ENCODE results near the gene CEP89. TPM values are rescaled to one million over a fixed set of nuclear protein-coding genes. Genes with fewer than 3 reads are reported as not detected.

CEP89 gene
- total RNA-seq, 1 experiment from 2014 or later = 14.5 TPM

- Histone ChIP-seq H3K4me1 (no peaks in the 10 kb centered on the region), H3K4me3 (ENCODE audit: low read depth, low read length) (no peak overlapping the region), H3K36me3 (ENCODE audit: control insufficient read depth, insufficient read depth, low read length) (no peaks in the 10 kb centered on the region), H3K9me3 (no peaks in the 10 kb centered on the region), H3K27me3 (replicated peaks; ENCODE audit: control insufficient read depth, insufficient read depth, low read length) (no peaks in the 10 kb centered on the region)
- Mint-ChIP-seq H3K27ac (ENCODE audit: unreplicated experiment) (no peak overlapping the region), H3K27me3 (ENCODE audit: insufficient read depth, unreplicated experiment) (no peaks in the 10 kb centered on the region), H3K4me3 (ENCODE audit: unreplicated experiment) (no peak overlapping the region), H3K4me1 (ENCODE audit: low read depth, unreplicated experiment) (no peaks in the 10 kb centered on the region), H3K36me3 (ENCODE audit: insufficient read depth, unreplicated experiment) (no peaks in the 10 kb centered on the region), H3K9me3 (ENCODE audit: unreplicated experiment) (no peaks in the 10 kb centered on the region)
- ChIA-PET CTCF (no interaction called here), POLR2A (no interaction called here)
- no TSS peak for BruUV-seq (replicated peaks)
- intact Hi-C loops (cut with micrococcal nuclease; ENCODE audit: unreplicated experiment) = no loop called here
- DNase-seq = no peak
- TF ChIP-seq CTCF (IDR thresholded peaks at IDR 0.05; ENCODE audit: insufficient read depth in 1 of 2, low read depth in 1 of 2, low read length in 1 of 2, severe bottlenecking in 1 of 2, unreplicated experiment in 1 of 2) = no peak
These were observed 35.7 kb downstream of the CEP89 start for GRCh38 chr19:32936065-32936464.

GRCh38 chr19:32935629-32936028 is 36.1 kb downstream of the CEP89 start:
- BruUV-seq (replicated peaks) = no TSS peak

GRCh38 chr19:32933571-32933970 is 38.2 kb downstream of the CEP89 start:
- Mint-ChIP-seq H3K36me3 (ENCODE audit: insufficient read depth, unreplicated experiment) (peaks cover 4% of the 10 kb centered on the region), H3K9me3 (ENCODE audit: unreplicated experiment) (peaks cover 5% of the 10 kb centered on the region), H3K4me1 (ENCODE audit: low read depth, unreplicated experiment) (no peaks in the 10 kb centered on the region), H3K27me3 (ENCODE audit: insufficient read depth, unreplicated experiment) (no peaks in the 10 kb centered on the region), H3K27ac (ENCODE audit: unreplicated experiment) (no peak overlapping the region), H3K4me3 (ENCODE audit: unreplicated experiment) (no peak overlapping the region)
- ChIA-PET CTCF (no interaction called here), POLR2A (no interaction called here)
- H3K9me3 ChIP-seq = peaks cover 2% of the 10 kb centered on the region; the same call in 1 of the 2 replicates
- no peak for TF ChIP-seq CTCF (IDR thresholded peaks at IDR 0.05; ENCODE audit: insufficient read depth in 1 of 2, low read depth in 1 of 2, low read length in 1 of 2, severe bottlenecking in 1 of 2, unreplicated experiment in 1 of 2)
- no peaks in the 10 kb centered on the region for H3K27me3 ChIP-seq (replicated peaks; ENCODE audit: control insufficient read depth, insufficient read depth, low read length)
- H3K4me3 ChIP-seq (ENCODE audit: low read depth, low read length) = no peak overlapping the region
- no peaks in the 10 kb centered on the region for H3K4me1 ChIP-seq
- no peak for DNase-seq
- BruUV-seq (replicated peaks) = no TSS peak
- no peaks in the 10 kb centered on the region; the same call in 1 of the 2 replicates for H3K36me3 ChIP-seq (ENCODE audit: control insufficient read depth, insufficient read depth, low read length)
- intact Hi-C loops (cut with micrococcal nuclease; ENCODE audit: unreplicated experiment) = no loop called here

More at GRCh38 chr19:32935629-32936028, 36.1 kb downstream of the CEP89 start:
- H3K36me3 Mint-ChIP-seq (ENCODE audit: insufficient read depth, unreplicated experiment) = no peaks in the 10 kb centered on the region
- H3K4me3 Mint-ChIP-seq (ENCODE audit: unreplicated experiment) = no peak overlapping the region
- Histone ChIP-seq H3K9me3 (no peaks in the 10 kb centered on the region), H3K36me3 (ENCODE audit: control insufficient read depth, insufficient read depth, low read length) (no peaks in the 10 kb centered on the region), H3K27me3 (replicated peaks; ENCODE audit: control insufficient read depth, insufficient read depth, low read length) (no peaks in the 10 kb centered on the region), H3K4me1 (no peaks in the 10 kb centered on the region), H3K4me3 (ENCODE audit: low read depth, low read length) (no peak overlapping the region)
- H3K4me1 Mint-ChIP-seq (ENCODE audit: low read depth, unreplicated experiment) = no peaks in the 10 kb centered on the region
- no peak overlapping the region for H3K27ac Mint-ChIP-seq (ENCODE audit: unreplicated experiment)
- H3K9me3 Mint-ChIP-seq (ENCODE audit: unreplicated experiment) = no peaks in the 10 kb centered on the region
- DNase-seq = no peak
- no peak for TF ChIP-seq CTCF (IDR thresholded peaks at IDR 0.05; ENCODE audit: insufficient read depth in 1 of 2, low read depth in 1 of 2, low read length in 1 of 2, severe bottlenecking in 1 of 2, unreplicated experiment in 1 of 2)
- no peaks in the 10 kb centered on the region for H3K27me3 Mint-ChIP-seq (ENCODE audit: insufficient read depth, unreplicated experiment)
- intact Hi-C loops (cut with micrococcal nuclease; ENCODE audit: unreplicated experiment) = no loop called here
- POLR2A ChIA-PET = no interaction called here
- CTCF ChIA-PET = no interaction called here

Data from Caco-2 (cell line).